ENCODE results near the gene IVD.

The IVD gene

DNA sequence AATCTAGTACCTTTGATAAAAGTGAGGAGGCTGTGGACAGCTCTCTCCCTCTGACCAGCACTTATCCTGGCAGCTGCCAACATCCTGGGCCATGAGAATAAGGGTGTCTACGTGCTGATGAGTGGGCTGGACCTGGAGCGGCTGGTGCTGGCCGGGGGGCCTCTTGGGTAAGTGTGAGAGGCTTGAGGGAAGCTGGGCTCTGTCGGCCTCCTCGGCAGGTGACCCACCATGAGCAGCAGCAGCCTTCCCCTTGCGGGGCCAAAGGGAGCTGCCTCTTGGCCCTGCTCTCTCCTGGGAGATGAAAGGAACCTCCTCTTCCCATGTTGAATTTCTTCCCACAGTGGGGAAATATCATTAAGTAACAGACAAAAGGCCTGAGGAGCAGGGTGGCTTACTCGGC is 9.2 kb downstream of the IVD start:
- DNase-seq (ENCODE audit: low spot score): no peak

DNA sequence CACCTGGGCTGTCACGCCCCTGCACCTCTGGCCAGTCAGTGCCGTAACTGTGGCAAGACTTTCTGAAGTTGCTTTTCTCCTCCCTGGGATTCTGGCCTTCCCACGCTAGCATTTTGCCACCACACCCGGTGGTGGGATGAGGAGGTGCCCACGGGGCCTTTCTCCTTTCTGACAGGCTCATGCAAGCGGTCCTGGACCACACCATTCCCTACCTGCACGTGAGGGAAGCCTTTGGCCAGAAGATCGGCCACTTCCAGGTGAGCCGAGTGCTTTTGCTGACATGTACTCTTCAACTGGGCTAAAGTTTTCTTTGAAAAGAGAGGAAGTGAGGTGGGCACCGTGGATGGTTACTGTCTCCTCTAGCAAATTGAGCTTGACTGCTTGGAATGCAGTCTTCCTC is 9.6 kb downstream of the IVD start:
- DNase-seq (ENCODE audit: low spot score): no peak

DNA sequence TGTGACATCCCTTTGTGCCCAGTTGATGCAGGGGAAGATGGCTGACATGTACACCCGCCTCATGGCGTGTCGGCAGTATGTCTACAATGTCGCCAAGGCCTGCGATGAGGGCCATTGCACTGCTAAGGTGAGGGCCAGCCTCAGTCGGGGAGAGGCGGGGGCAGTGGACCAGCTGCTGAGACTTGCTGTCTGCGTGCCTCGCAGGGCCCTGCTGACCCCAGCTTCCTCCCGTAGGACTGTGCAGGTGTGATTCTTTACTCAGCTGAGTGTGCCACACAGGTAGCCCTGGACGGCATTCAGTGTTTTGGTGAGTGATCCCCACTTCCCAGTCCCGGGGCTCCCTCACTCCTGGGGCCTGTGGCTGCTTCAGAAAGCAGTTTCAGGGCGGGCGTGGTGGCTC is 10.5 kb downstream of the IVD start:
- DNase-seq (ENCODE audit: low spot score): no peak

- DNase-seq (ENCODE audit: low spot score): no peak
These were observed 12.5 kb downstream of the IVD start for GRCh38 chr15:40418126-40418525.

- DNase-seq (ENCODE audit: low spot score): no peak
These were observed 14.6 kb downstream of the IVD start for GRCh38 chr15:40420071-40420713.

- no peak for DNase-seq (ENCODE audit: low spot score)
These were observed 15.2 kb downstream of the IVD start for GRCh38 chr15:40420793-40421192.

GRCh38 chr15:40421246-40422157 is 15.9 kb downstream of the IVD start:
- DNase-seq (ENCODE audit: low spot score): peak; percentile 92

DNA sequence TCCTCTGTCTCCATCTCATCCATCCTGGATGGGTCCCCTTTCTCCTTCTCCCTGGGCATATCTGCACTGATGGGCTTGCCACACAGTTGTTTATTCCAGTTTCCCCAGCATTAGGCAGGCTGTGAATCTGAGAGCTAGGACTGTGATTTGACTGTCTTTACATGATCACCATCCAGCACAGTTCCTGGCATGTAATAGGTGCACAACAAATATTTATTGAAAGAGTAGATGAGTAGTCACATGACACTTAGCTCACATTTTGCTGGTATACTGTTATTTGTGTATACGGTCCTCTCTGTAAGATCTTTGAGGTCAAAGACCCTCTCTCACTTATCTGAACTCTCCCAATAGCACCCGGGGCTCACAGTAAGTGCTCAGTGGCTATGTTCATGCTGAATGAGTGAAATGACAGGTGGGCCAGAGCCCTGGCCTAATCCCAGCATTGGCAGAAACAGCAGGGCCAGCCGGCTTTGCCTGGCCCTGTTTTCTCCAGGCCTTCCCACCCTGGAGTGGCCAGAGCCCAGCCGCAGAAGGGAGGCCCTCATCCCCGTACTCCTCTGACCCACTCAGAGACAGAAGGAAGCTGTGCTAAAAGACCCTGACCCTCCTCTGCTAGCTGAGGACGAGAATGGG is 19.0 kb downstream of the IVD start:
- DNase-seq (ENCODE audit: low spot score): no peak

- DNase-seq (ENCODE audit: low spot score): no peak
These were observed 20.1 kb downstream of the IVD start for GRCh38 chr15:40425681-40426080.

DNA sequence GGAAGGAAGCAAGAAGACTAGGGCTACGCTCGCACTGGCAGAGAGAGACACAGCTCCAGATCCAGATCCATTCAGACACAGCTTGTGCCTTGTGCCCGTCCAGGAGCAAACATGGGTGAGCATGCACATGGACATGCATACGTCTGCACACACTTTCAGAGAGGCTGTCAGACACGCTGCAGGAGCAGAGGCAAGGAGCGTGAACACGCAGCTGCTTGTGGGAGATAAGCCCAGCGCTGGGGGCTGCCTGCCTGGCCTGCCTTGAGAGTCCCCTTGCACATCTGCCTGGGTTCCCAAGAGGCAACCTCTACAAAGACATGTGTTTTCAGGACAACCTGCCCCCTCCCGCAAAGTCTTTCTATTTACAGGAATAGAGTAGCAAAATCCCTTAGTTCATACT is 21.6 kb downstream of the IVD start:
- no peak for DNase-seq (ENCODE audit: low spot score)

- DNase-seq (ENCODE audit: low spot score): no peak
These were observed 22.6 kb downstream of the IVD start for GRCh38 chr15:40428185-40428584.

- DNase-seq (ENCODE audit: low spot score): no peak
These were observed 23.6 kb downstream of the IVD start for GRCh38 chr15:40429068-40429710.

- peak; percentile 59 for DNase-seq (ENCODE audit: low spot score)
These were observed 24.7 kb downstream of the IVD start for GRCh38 chr15:40430271-40430805.

GRCh38 chr15:40435023-40435709 is 29.6 kb downstream of the IVD start:
- no peak for DNase-seq (ENCODE audit: low spot score)

DNA sequence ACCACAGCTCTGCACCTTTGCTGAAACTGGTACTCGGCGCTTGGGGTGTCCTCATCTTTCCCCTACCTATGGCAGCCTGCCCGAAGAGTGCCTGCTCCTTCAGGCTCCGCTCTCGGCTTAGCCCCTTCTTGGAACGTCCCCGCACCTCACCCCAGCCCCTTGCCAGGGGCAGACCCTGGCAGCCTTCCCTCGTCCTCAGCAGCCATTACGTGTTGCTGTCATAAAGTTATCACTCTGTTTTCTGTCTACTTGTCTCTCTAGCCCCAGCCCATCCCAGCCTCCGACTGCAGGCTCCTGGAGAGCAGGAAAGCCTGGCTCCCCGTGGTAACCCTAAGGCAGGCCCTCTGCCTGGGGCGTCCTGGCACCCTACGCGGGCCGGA is 30.1 kb downstream of the IVD start:
- no peak for DNase-seq (ENCODE audit: low spot score)

DNA sequence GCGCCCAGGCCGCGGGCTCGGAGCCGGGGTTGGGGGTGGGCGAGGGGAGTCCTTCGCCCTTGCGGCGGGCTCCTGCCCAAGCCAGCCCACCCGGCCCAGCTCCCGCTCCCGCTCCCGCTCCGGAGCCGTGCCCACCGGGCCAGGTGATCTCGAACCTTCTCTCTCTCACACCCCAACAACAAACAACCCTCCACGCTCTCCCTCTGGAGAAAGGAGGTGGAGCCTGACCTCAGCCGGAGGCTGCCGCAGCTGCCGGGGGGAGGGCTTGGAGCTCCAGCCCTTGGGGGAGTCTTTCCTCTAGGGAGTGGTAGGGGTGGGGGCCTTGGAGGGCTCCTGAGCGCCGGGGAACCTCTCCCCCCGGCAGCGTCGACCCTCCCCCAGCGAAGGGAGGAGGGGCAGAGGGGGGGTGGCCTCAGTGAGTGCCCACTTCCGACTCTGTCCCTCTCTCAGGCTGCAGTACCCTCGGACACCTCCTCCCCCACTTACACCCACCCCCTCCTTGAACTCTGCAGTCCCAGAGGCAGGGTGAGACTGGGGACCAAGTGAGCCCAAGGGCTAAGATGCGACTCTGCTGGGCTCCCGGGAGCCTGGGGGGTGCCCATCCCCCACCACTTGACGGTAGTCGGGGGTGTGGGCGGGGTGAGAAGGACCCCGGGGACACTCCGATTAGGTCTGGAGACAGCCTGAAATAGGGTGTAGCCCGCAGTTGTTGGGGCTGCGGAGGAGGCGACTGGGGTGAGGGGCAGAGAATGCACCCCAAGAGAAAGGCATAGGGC is 30.7 kb downstream of the IVD start:
- DNase-seq (ENCODE audit: low spot score): no peak

DNA sequence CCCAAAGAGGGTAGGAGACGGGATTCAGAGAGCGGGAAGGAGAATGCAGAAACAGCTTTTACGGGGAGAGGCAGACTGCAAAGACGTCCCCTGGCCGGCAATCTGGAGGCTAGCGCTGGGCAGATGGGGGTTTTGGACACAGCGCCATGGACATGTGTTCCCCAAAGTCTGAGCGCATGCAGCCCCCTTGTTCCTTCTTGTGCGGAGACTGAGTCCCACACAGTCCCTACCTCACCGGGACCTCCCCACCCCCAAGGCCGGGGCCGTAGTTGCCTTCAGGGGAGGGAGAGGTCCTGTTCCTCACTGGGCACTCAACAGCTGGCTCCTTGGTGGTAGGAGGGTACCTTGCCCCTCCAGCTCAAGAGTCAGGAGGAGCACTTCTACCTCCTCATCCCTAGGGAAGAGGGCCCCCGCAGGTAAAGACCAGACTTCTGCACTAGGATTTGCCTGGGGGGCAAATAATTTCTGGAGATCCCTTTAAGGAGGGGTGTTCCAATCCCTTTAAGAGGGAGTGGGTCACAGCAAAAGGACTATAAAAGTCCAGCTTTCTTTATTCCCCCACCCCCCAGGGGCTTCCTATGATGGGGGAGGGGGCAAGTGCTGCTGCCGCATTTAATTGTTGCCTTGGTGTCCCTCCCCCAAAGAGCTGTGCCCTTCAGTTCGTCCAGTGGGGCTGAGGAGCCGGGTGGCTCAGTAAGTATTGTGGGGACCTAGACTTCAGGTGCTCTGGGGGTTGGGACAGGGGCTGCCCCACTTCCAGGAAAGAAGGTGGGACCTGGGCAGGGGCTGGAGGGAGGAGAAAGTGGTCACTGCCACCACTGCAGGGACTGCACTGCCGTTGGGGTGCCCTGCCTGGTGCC is 31.5 kb downstream of the IVD start:
- no peak for DNase-seq (ENCODE audit: low spot score)

GRCh38 chr15:40437752-40438687 is 32.4 kb downstream of the IVD start:
- no peak for DNase-seq (ENCODE audit: low spot score)

- no peak for DNase-seq (ENCODE audit: low spot score)
These were observed 33.1 kb downstream of the IVD start for GRCh38 chr15:40438712-40439111.

Measured in D341Med (cell line).